RWPE1 (cell line): ENCODE data around the gene KLK4.
"Not testable (repeated sequence)": the region's sequence is repeated elsewhere in the genome, so short reads cannot be mapped to it uniquely, and the experiment has no call there.

Experiments used
- CTCF ChIA-PET: fragments of 350-600 bp; sonication (Branson Sonifier 250); formaldehyde crosslinking; extraction: SDS; loops from one replicate; lab custom pipeline; 2021; lab: Yijun Ruan, JAX
- POLR2A ChIA-PET: fragments of 400-600 bp; formaldehyde crosslinking; extraction: SDS; loops from one replicate; lab custom pipeline; 2020; ENCODE audit warnings: antibody characterized with exemption; ENCODE audit not compliant: low non-redundant PET; lab: Yijun Ruan, JAX
- DNase-seq: peaks from one replicate; pipeline ENCODE4 v3.0.0; 2012; ENCODE audit warnings: low spot score
- H3K27ac ChIP-seq: fragments of 450-650 bp; 2 replicates; pipeline ENCODE4 v1.5.1; 2017
- CTCF ChIP-seq: fragments of 450-650 bp; conservative IDR thresholded peaks from 2 replicates; pipeline ENCODE4 v1.5.1; 2017; ENCODE audit warnings: low read depth, mild to moderate bottlenecking

KLK4 gene

DNA sequence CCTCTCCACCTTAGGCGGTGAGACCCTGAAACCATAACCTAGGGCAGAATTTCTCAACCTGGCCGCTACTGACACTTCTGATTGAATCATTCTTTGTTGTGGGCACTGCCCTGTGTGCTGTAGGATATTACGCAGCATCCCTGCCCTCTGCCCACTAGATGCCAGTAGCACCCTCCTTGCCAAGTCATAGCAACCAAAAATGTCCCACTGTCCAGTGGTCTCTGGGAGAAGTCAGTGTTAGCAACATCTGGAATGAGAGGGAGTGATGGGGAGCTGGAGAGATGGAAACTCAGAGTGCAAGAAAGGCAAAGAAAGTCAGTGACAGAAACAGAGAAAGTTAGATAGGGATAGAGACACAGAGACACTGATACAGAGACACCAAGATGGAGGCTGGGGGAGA is 13.6 kb downstream of the KLK4 start:
- ChIA-PET CTCF (no interaction called here), POLR2A (no interaction called here)
- no peak for DNase-seq
- no peak overlapping the region for H3K27ac ChIP-seq
- no peak for TF ChIP-seq CTCF

GRCh38 chr19:50897191-50897607 is 14.0 kb downstream of the KLK4 start:
- ChIA-PET POLR2A (no interaction called here), CTCF (no interaction called here)
- no peak for DNase-seq

GRCh38 chr19:50896591-50897190 is 14.5 kb downstream of the KLK4 start:
- ChIA-PET CTCF (no interaction called here), POLR2A (no interaction called here)
- no peak overlapping the region for H3K27ac ChIP-seq
- peak; percentile 5 for DNase-seq
- no peak for TF ChIP-seq CTCF

More at GRCh38 chr19:50897191-50897607, 14.0 kb downstream of the KLK4 start:
- H3K27ac ChIP-seq = no peak overlapping the region
- TF ChIP-seq CTCF = no peak

GRCh38 chr19:50896089-50896590 is 15.1 kb downstream of the KLK4 start:
- DNase-seq, POLR2A ChIA-PET, CTCF ChIA-PET, H3K27ac ChIP-seq: not testable (repeated sequence)

DNA sequence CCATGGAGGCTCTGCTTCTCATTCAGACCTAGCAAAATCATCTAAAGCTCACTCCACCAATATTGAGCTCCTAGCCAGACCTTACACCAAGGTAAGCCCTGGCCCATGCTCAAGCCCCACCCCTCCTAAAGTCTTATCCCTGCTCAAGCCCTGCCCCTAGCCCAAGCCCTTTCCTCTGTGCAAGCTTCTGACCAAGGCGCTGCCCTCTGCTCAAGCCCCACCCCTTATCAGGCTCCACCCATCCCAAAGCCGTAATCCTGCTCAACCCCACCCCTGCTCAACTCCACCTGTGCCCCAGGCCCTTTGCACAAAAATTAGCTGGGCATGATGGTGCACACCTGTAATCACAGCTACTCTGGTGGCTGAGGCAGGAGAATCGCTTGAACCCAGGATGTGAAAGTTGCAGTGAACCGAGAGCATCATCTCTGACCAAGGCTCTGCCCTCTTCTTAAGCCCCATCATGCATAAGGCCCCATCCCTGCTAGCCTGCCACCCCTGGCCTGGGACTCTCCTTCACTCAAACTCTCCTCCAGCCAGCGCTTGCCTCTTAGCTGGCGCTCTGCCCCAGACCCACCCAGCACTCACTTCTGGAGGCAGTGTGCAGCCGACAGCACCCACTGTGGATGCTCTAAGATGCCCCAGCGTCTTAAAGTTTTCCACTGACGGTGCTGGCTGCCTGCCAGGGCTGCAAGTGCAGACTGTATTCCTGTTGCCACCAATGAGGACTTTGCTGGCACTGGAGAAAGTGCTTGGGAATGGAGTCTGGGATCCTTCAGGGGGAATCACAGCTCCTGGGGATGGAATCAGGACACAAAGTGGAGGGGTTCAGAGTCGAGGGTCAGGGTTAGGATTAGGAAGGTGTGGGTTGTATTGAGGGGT is 16.5 kb downstream of the KLK4 start:
- POLR2A ChIA-PET = no interaction called here
- TF ChIP-seq CTCF = no peak
- H3K27ac ChIP-seq = no peak overlapping the region
- CTCF ChIA-PET = interaction anchor here (0.6 kb wide), 1 partner anchor 152 kb away, joined by 3 read pairs; no protein-coding TSS in a partner anchor
- no peak for DNase-seq

DNA sequence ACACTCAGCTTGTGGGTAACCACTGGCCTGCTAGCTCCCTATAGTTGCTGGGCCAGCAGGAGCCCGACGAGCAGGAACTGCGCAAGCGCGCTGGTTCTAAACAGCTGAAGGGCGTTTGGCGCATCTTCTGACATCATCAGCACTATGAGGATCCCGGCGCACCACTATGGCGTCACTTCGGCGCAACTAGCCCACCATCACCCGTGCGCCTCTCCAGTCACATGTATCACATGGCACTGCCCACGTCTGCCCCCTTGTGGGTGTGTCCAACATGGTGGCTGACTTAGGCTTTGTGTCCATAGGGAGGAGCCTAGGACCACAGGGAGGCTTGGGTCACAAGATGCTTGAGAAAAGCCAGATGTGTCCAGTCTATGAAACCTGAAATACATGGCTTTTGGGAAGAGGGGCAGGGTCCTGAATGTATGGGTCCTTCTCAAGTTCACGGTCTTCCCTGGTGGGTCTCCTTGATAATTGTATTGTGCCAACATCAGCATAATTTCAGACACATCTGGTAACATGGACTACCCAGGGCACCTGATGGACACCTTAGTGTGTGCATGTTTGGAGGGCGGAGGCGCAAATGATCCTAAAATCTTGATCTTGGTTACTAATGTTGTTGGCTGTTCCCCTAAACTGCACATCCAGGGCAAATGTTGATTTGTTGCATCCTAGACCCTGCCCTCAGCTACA is 18.0 kb downstream of the KLK4 start:
- H3K27ac ChIP-seq = no peak overlapping the region
- TF ChIP-seq CTCF = no peak
- ChIA-PET CTCF (interaction anchor here (0.8 kb wide), 1 partner anchor 13 kb away, joined by 3 read pairs; no protein-coding TSS in a partner anchor), POLR2A (no interaction called here)
- no peak for DNase-seq
